ENCODE results near the gene IL34. TPM values are rescaled to one million over a fixed set of nuclear protein-coding genes. Genes with fewer than 3 reads are reported as not detected.

The IL34 gene
- total and polyA plus RNA-seq, 2 of the 13 experiments (the other 11 are each of a cell fraction or from before 2014, with no cell fraction given), result 1.2 to 1.3 TPM

DNA sequence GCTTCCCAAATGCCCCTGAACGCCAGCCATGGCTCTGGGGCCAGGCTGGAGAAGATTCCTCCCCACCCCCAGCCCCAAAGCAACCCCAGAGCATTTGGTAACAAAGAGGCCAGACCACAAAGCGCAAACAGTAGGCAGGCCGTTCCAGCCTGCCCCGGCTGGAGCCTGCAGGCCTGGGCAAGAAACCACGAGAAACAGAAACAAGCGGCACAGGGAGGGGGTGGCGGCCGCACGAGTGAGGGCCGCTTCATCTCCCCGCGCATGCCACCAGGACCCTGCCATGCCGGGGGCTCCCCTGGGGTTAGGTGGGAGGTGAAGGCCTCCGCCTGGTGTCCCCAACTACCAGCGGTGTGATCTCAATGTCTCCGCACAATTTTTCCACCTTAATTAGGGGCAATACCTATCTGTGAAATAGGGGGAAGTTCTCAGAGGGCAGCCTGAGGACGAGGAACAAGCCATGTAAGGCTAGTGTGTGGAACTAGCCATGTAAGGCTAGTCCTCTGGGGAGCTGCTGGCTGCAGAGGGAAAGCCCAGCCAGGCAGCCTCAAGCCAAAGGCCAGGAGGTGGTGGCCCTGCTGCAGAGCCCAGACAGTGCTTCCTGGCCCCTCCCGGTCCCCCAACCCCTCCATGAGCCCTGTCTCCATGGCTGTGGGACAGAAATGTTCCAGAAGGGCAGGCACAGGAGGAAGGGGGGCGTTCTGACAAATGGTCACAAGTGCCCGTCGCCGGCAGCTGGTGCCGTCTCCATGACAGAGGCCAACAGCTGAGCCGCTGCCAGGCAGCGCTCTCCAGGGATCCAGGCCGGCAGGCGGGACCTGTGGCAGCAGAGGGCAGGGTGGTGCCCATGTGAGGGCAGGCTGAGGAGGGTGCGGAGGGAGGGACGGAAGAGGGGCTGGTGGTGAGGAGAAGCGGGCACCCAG, 54.0 kb downstream of the IL34 start:
- BruUV-seq (replicated peaks), result no TSS peak
- POLR2A ChIA-PET, result interaction anchor here (1.1 kb wide), 1 partner anchor 25 kb away, joined by 3 read pairs; no protein-coding TSS in a partner anchor
- intact Hi-C loops (cut with micrococcal nuclease; ENCODE audit: unreplicated experiment), result no loop called here

More for the DNA sequence above, 54.0 kb downstream of the IL34 start:
- no peak overlapping the region for H3K4me3 ChIP-seq (replicated peaks in 1 of 3; ENCODE audit: insufficient read depth in 1 of 3, low read depth in 2 of 3, low read length in 3 of 3)
- no peaks in the 10 kb centered on the region for H3K27me3 ChIP-seq (ENCODE audit: control insufficient read depth in 1 of 2, insufficient read depth in 2 of 2, low read length in 2 of 2)
- no peak overlapping the region for H3K9ac ChIP-seq (ENCODE audit: insufficient read depth, low read depth, low read length)
- peaks cover 5 to 8% of the 10 kb centered on the region in 2 experiments; a peak in 2 of 5 replicates for H3K36me3 ChIP-seq (replicated peaks in 1 of 2; ENCODE audit: control insufficient read depth in 1 of 2, insufficient read depth in 2 of 2, low read length in 2 of 2)
- WGBS (ENCODE audit: low lambda C conversion rate), result 98% methylated on average over 30 of the region's 30 CpGs
- CTCF ChIA-PET (ENCODE audit: low intra/inter-chr PET ratio, low total read pairs), result no interaction called here
- peaks cover 55% of the 10 kb centered on the region for H3K4me1 ChIP-seq (ENCODE audit: insufficient read depth, low read length)
- H4K20me1 ChIP-seq (ENCODE audit: insufficient read depth, low read length), result no peaks in the 10 kb centered on the region
- ATAC-seq (no peak), FAIRE-seq (no peak), DNase-seq (ENCODE audit: low spot score) (no peak)
- no peaks in the 10 kb centered on the region for H3K79me2 ChIP-seq (ENCODE audit: insufficient read depth, low read length)
- TF ChIP-seq CBX2 (IDR thresholded peaks at IDR 0.05; ENCODE audit: low read depth, low read length) (no peak), CBX2 (CRISPR knock-in tag; IDR thresholded peaks at IDR 0.05; ENCODE audit: low read depth) (no peak), ZSCAN25 (CRISPR knock-in tag; IDR thresholded peaks at IDR 0.05) (no peak), ZNF124 (CRISPR knock-in tag; IDR thresholded peaks at IDR 0.05) (no peak), GABPA (IDR thresholded peaks at IDR 0.05; ENCODE audit: low read depth, low read length) (no peak), GABPA (CRISPR knock-in tag; IDR thresholded peaks at IDR 0.05; ENCODE audit: low read depth) (no peak), ZNF513 (CRISPR knock-in tag; conservative IDR thresholded peaks at IDR 0.05) (no peak)
- TF ChIP-seq, protein P1, sequence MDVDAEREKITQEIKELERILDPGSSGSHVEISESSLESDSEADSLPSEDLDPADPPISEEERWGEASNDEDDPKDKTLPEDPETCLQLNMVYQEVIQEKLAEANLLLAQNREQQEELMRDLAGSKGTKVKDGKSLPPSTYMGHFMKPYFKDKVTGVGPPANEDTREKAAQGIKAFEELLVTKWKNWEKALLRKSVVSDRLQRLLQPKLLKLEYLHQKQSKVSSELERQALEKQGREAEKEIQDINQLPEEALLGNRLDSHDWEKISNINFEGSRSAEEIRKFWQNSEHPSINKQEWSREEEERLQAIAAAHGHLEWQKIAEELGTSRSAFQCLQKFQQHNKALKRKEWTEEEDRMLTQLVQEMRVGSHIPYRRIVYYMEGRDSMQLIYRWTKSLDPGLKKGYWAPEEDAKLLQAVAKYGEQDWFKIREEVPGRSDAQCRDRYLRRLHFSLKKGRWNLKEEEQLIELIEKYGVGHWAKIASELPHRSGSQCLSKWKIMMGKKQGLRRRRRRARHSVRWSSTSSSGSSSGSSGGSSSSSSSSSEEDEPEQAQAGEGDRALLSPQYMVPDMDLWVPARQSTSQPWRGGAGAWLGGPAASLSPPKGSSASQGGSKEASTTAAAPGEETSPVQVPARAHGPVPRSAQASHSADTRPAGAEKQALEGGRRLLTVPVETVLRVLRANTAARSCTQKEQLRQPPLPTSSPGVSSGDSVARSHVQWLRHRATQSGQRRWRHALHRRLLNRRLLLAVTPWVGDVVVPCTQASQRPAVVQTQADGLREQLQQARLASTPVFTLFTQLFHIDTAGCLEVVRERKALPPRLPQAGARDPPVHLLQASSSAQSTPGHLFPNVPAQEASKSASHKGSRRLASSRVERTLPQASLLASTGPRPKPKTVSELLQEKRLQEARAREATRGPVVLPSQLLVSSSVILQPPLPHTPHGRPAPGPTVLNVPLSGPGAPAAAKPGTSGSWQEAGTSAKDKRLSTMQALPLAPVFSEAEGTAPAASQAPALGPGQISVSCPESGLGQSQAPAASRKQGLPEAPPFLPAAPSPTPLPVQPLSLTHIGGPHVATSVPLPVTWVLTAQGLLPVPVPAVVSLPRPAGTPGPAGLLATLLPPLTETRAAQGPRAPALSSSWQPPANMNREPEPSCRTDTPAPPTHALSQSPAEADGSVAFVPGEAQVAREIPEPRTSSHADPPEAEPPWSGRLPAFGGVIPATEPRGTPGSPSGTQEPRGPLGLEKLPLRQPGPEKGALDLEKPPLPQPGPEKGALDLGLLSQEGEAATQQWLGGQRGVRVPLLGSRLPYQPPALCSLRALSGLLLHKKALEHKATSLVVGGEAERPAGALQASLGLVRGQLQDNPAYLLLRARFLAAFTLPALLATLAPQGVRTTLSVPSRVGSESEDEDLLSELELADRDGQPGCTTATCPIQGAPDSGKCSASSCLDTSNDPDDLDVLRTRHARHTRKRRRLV (CRISPR knock-in tag; IDR thresholded peaks at IDR 0.05), result no peak
- TF ChIP-seq, protein P2, sequence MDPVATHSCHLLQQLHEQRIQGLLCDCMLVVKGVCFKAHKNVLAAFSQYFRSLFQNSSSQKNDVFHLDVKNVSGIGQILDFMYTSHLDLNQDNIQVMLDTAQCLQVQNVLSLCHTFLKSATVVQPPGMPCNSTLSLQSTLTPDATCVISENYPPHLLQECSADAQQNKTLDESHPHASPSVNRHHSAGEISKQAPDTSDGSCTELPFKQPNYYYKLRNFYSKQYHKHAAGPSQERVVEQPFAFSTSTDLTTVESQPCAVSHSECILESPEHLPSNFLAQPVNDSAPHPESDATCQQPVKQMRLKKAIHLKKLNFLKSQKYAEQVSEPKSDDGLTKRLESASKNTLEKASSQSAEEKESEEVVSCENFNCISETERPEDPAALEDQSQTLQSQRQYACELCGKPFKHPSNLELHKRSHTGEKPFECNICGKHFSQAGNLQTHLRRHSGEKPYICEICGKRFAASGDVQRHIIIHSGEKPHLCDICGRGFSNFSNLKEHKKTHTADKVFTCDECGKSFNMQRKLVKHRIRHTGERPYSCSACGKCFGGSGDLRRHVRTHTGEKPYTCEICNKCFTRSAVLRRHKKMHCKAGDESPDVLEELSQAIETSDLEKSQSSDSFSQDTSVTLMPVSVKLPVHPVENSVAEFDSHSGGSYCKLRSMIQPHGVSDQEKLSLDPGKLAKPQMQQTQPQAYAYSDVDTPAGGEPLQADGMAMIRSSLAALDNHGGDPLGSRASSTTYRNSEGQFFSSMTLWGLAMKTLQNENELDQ (CRISPR knock-in tag; IDR thresholded peaks at IDR 0.05; ENCODE audit: borderline replicate concordance), result no peak
- H3K4me2 ChIP-seq (ENCODE audit: low read depth, low read length), result no peak overlapping the region
- in situ Hi-C loops (cut with HindIII; ENCODE audit: extremely low pct_ligation_motif_present, low pct_unique_long_range_greater_than_20kb), result no loop called here
- H2AFZ ChIP-seq (ENCODE audit: low read length), result no peak overlapping the region
- H3K27ac ChIP-seq (ENCODE audit: extremely low read length, insufficient read depth, low read length), result no peak overlapping the region
- H3K9me3 ChIP-seq (ENCODE audit: low read length), result no peaks in the 10 kb centered on the region
